ENCODE data around the gene ZSWIM4.
A peak's percentile ranks its signal among the peaks of the same experiment; 100 is the strongest.

Gene ZSWIM4

GRCh38 chr19:13875824-13876223 lies 80.6 kb downstream of the ZSWIM4 start:
- H3K4me3 ChIP-seq (ENCODE audit: low read depth, low read length), result no peak overlapping the region
- no peak overlapping the region for H3K23ac ChIP-seq (ENCODE audit: low read length)
- no CpG with 5 or more reads among the region's 5 CpGs for WGBS (ENCODE audit: extremely low coverage, insufficient coverage, insufficient read length)
- H3K36me3 ChIP-seq (ENCODE audit: control insufficient read depth in 1 of 2, insufficient read depth in 2 of 2, low read length in 2 of 2), result no peaks in the 10 kb centered on the region
- peaks cover 13% of the 10 kb centered on the region for H3K79me1 ChIP-seq (ENCODE audit: low read length)
- H3K9ac ChIP-seq (ENCODE audit: low read length), result no peak overlapping the region
- no peak overlapping the region for H4K91ac ChIP-seq (ENCODE audit: low read depth, low read length)
- H3K4ac ChIP-seq (ENCODE audit: low read depth, low read length), result no peak overlapping the region
- no peak overlapping the region for H4K8ac ChIP-seq (ENCODE audit: low read depth, low read length)
- H3K27me3 ChIP-seq (ENCODE audit: insufficient read depth, low read length), result no peaks in the 10 kb centered on the region
- no peak overlapping the region for H2BK5ac ChIP-seq (ENCODE audit: low read depth, low read length, poor library complexity)
- no peak overlapping the region for H3K4me2 ChIP-seq (ENCODE audit: low read length)
- H3K4me1 ChIP-seq (ENCODE audit: control insufficient read depth in 1 of 2, insufficient read depth in 2 of 2, low read length in 2 of 2), result peaks cover 20 to 26% of the 10 kb centered on the region in 2 experiments
- H4K12ac ChIP-seq (ENCODE audit: low read depth, low read length), result no peak overlapping the region
- no peak for DNase-seq
- H3K18ac ChIP-seq (ENCODE audit: low read length), result no peak overlapping the region
- peaks cover 3% of the 10 kb centered on the region for H3K9me3 ChIP-seq (ENCODE audit: insufficient read depth, low read depth, low read length)
- no peak overlapping the region for H2AFZ ChIP-seq (ENCODE audit: insufficient read depth, low read length, poor library complexity)
- H3K79me2 ChIP-seq (ENCODE audit: control insufficient read depth, insufficient read depth, low read length, poor library complexity), result no peaks in the 10 kb centered on the region
- no peak overlapping the region for H3K27ac ChIP-seq (ENCODE audit: low read depth, low read length)
- no peak overlapping the region for H3K14ac ChIP-seq (ENCODE audit: low read length)
- peak overlapping the region; percentile 12 for H2AK5ac ChIP-seq (ENCODE audit: low read length)
- no peak overlapping the region for H2BK120ac ChIP-seq (ENCODE audit: insufficient read depth, low read length, poor library complexity)
- H2BK12ac ChIP-seq (ENCODE audit: low read length), result no peak overlapping the region

DNA sequence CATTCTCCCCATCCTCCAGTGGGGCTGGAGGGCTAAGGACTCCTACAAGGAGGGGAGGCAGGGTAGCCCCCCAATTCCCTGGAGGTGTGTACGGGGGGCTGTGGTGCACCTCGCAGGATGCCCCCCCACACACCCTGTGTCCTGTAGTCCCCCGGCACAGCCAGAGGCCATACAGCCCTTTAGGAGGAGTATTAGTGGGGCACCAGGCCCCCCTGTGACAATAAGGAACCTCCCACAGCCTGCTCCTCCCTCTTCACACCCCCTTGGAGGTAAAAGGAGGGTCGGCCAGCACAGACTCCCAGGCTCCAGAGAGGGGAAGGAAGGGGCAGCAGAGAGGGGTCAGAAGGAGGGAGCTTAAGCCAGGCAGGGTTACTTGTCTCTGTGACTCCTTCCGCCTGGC lies 81.6 kb downstream of the ZSWIM4 start, which contains the start of gene NANOS3:
TSS of gene NANOS3 (plus strand) at position 301 of the 400 bp plus-strand sequence. CDS start 115 bp downstream, outside the sequence.
- no peaks in the 10 kb centered on the region for H3K36me3 ChIP-seq (ENCODE audit: control insufficient read depth in 1 of 2, insufficient read depth in 2 of 2, low read length in 2 of 2)
- H3K79me1 ChIP-seq (ENCODE audit: low read length), result peaks cover 17% of the 10 kb centered on the region
- H2AK5ac ChIP-seq (ENCODE audit: low read length), result peak within 1 kb of the TSS; percentile 12
- H3K4me2 ChIP-seq (ENCODE audit: low read length), result no peak within 1 kb of the TSS
- H2BK120ac ChIP-seq (ENCODE audit: insufficient read depth, low read length, poor library complexity), result no peak within 1 kb of the TSS
- H3K14ac ChIP-seq (ENCODE audit: low read length), result no peak within 1 kb of the TSS
- no peak within 1 kb of the TSS for H3K23ac ChIP-seq (ENCODE audit: low read length)
- H3K9me3 ChIP-seq (ENCODE audit: insufficient read depth, low read depth, low read length), result peaks cover 3% of the 10 kb centered on the region
- WGBS (ENCODE audit: extremely low coverage, insufficient coverage, insufficient read length), result no CpG with 5 or more reads among the region's 5 CpGs
- H4K12ac ChIP-seq (ENCODE audit: low read depth, low read length), result no peak within 1 kb of the TSS
- no peak within 1 kb of the TSS for H4K91ac ChIP-seq (ENCODE audit: low read depth, low read length)
- H4K8ac ChIP-seq (ENCODE audit: low read depth, low read length), result no peak within 1 kb of the TSS
- no peaks in the 10 kb centered on the region for H3K79me2 ChIP-seq (ENCODE audit: control insufficient read depth, insufficient read depth, low read length, poor library complexity)
- H3K4ac ChIP-seq (ENCODE audit: low read depth, low read length), result no peak within 1 kb of the TSS
- no peak within 1 kb of the TSS for H3K27ac ChIP-seq (ENCODE audit: low read depth, low read length)
- H2BK12ac ChIP-seq (ENCODE audit: low read length), result no peak within 1 kb of the TSS
- H3K9ac ChIP-seq (ENCODE audit: low read length), result no peak within 1 kb of the TSS
- no peak within 1 kb of the TSS for H2AFZ ChIP-seq (ENCODE audit: insufficient read depth, low read length, poor library complexity)
- H3K18ac ChIP-seq (ENCODE audit: low read length), result no peak within 1 kb of the TSS
- H3K4me3 ChIP-seq (ENCODE audit: low read depth, low read length), result no peak within 1 kb of the TSS
- H2BK5ac ChIP-seq (ENCODE audit: low read depth, low read length, poor library complexity), result no peak within 1 kb of the TSS
- DNase-seq, result no peak
- H3K27me3 ChIP-seq (ENCODE audit: insufficient read depth, low read length), result no peaks in the 10 kb centered on the region
- peaks cover 28 to 29% of the 10 kb centered on the region in 2 experiments for H3K4me1 ChIP-seq (ENCODE audit: control insufficient read depth in 1 of 2, insufficient read depth in 2 of 2, low read length in 2 of 2)

DNA sequence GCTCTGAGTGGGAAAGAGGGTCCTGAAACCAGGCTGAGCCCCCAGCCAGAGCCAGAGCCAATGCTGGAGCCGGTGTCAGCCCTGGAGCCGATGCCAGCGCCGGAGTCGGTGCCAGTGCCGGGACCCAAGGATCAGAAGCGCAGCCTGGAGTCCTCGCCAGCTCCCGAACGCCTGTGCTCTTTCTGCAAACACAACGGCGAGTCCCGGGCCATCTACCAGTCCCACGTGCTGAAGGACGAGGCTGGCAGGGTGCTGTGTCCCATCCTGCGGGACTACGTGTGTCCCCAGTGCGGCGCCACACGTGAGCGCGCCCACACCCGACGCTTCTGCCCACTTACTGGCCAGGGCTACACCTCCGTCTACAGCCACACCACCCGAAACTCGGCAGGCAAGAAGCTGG lies 82.1 kb downstream of the ZSWIM4 start:
- Histone ChIP-seq H2BK120ac (ENCODE audit: insufficient read depth, low read length, poor library complexity) (no peak overlapping the region), H3K79me1 (ENCODE audit: low read length) (peaks cover 19% of the 10 kb centered on the region), H3K9me3 (ENCODE audit: insufficient read depth, low read depth, low read length) (peaks cover 3% of the 10 kb centered on the region), H2AK5ac (ENCODE audit: low read length) (peak overlapping the region; percentile 3), H2AFZ (ENCODE audit: insufficient read depth, low read length, poor library complexity) (no peak overlapping the region), H2BK5ac (ENCODE audit: low read depth, low read length, poor library complexity) (no peak overlapping the region), H3K4ac (ENCODE audit: low read depth, low read length) (no peak overlapping the region), H3K4me2 (ENCODE audit: low read length) (no peak overlapping the region), H3K36me3 (ENCODE audit: control insufficient read depth in 1 of 2, insufficient read depth in 2 of 2, low read length in 2 of 2) (no peaks in the 10 kb centered on the region), H3K4me1 (ENCODE audit: control insufficient read depth in 1 of 2, insufficient read depth in 2 of 2, low read length in 2 of 2) (peaks cover 31 to 32% of the 10 kb centered on the region in 2 experiments), H3K27ac (ENCODE audit: low read depth, low read length) (no peak overlapping the region), H4K12ac (ENCODE audit: low read depth, low read length) (no peak overlapping the region), H4K8ac (ENCODE audit: low read depth, low read length) (no peak overlapping the region), H3K27me3 (ENCODE audit: insufficient read depth, low read length) (no peaks in the 10 kb centered on the region), H3K18ac (ENCODE audit: low read length) (no peak overlapping the region), H3K14ac (ENCODE audit: low read length) (no peak overlapping the region), H3K23ac (ENCODE audit: low read length) (no peak overlapping the region), H3K4me3 (ENCODE audit: low read depth, low read length) (no peak overlapping the region), H4K91ac (ENCODE audit: low read depth, low read length) (no peak overlapping the region), H3K9ac (ENCODE audit: low read length) (no peak overlapping the region), H2BK12ac (ENCODE audit: low read length) (no peak overlapping the region), H3K79me2 (ENCODE audit: control insufficient read depth, insufficient read depth, low read length, poor library complexity) (no peaks in the 10 kb centered on the region)
- DNase-seq, result no peak
- WGBS (ENCODE audit: extremely low coverage, insufficient coverage, insufficient read length), result no CpG with 5 or more reads among the region's 27 CpGs

- H2BK5ac ChIP-seq (ENCODE audit: low read depth, low read length, poor library complexity), result peak overlapping the region; percentile 48
- no peak overlapping the region for H3K23ac ChIP-seq (ENCODE audit: low read length)
- H4K8ac ChIP-seq (ENCODE audit: low read depth, low read length), result peak overlapping the region; percentile 79
- H3K9me3 ChIP-seq (ENCODE audit: insufficient read depth, low read depth, low read length), result peaks cover 3% of the 10 kb centered on the region
- no peaks in the 10 kb centered on the region for H3K27me3 ChIP-seq (ENCODE audit: insufficient read depth, low read length)
- H3K27ac ChIP-seq (ENCODE audit: low read depth, low read length), result no peak overlapping the region
- H3K79me2 ChIP-seq (ENCODE audit: control insufficient read depth, insufficient read depth, low read length, poor library complexity), result no peaks in the 10 kb centered on the region
- DNase-seq, result peak; percentile 92 to 96
- H3K4ac ChIP-seq (ENCODE audit: low read depth, low read length), result no peak overlapping the region
- H3K4me2 ChIP-seq (ENCODE audit: low read length), result peak overlapping the region; percentile 63
- peak overlapping the region; percentile 49 for H4K91ac ChIP-seq (ENCODE audit: low read depth, low read length)
- H2BK120ac ChIP-seq (ENCODE audit: insufficient read depth, low read length, poor library complexity), result peak overlapping the region; percentile 48
- H3K36me3 ChIP-seq (ENCODE audit: control insufficient read depth in 1 of 2, insufficient read depth in 2 of 2, low read length in 2 of 2), result no peaks in the 10 kb centered on the region
- H3K9ac ChIP-seq (ENCODE audit: low read length), result no peak overlapping the region
- peak overlapping the region; percentile 10 for H4K12ac ChIP-seq (ENCODE audit: low read depth, low read length)
- peaks cover 20 to 22% of the 10 kb centered on the region in 2 experiments for H3K4me1 ChIP-seq (ENCODE audit: control insufficient read depth in 1 of 2, insufficient read depth in 2 of 2, low read length in 2 of 2)
- H3K14ac ChIP-seq (ENCODE audit: low read length), result peak overlapping the region; percentile 28
- peak overlapping the region; percentile 50 for H2AFZ ChIP-seq (ENCODE audit: insufficient read depth, low read length, poor library complexity)
- peak overlapping the region; percentile 30 for H2BK12ac ChIP-seq (ENCODE audit: low read length)
- WGBS (ENCODE audit: extremely low coverage, insufficient coverage, insufficient read length), result no CpG with 5 or more reads among the region's 34 CpGs
- peak overlapping the region; percentile 62 for H3K18ac ChIP-seq (ENCODE audit: low read length)
- peak overlapping the region; percentile 35 for H2AK5ac ChIP-seq (ENCODE audit: low read length)
- H3K4me3 ChIP-seq (ENCODE audit: low read depth, low read length), result no peak overlapping the region
- H3K79me1 ChIP-seq (ENCODE audit: low read length), result peaks cover 12% of the 10 kb centered on the region
Measured at GRCh38 chr19:13880059-13881043, 85.1 kb downstream of the ZSWIM4 start.

All from trophoblast cell (in vitro differentiated cells and primary cell).